HTERT RPE-1 (cell line): ENCODE data around the gene WWP2.

Experiments
- in situ Hi-C: fragments of 300-500 bp; cut with MboI; formaldehyde crosslinking; loops from 4 replicates; pipeline ENCODE4 v1.14.3; 2020; ENCODE audit warnings: low sequenced_read_pairs

WWP2 gene

DNA sequence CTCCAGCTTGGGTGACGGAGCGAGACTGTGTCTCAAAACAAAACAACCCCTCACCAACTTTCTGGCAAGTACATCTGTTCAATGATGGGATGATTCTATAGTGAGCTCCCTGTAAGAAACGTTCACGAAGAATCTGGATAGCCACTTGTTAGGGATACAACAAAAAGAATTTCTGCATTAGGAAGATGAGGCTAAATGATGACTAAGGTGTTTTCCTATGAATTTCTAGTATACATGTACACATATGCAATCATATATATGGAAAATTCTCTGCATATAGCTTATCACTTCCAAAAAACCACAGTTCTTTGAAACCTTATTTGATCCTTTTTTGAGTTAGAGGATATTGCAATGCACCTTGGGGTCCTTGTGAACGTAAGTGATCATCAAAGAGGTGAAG is 124.6 kb downstream of the WWP2 start:
- in situ Hi-C loops: no loop called here

DNA sequence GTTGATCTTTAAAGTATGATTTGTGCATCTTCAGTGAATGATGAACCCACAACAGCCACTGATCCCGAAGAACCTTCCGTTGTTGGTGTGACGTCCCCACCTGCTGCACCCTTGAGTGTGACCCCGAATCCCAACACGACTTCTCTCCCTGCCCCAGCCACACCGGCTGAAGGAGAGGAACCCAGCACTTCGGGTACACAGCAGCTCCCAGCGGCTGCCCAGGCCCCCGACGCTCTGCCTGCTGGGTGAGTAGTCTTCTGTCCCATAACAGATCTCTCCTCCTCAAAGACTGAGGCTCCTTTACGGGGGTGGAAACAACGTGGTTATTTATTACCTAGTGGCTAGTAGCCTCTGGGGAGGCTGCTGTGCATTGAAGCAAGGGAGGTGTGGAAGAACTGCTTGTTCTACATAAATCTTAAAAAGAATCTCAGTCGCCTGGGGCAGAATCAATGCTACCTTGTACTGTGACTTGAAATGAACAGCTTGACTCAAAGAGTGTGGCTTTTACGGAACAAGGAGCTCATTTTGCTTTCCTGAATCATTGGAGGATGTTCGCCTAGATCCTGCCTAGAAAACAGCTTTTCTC is 126.0 kb downstream of the WWP2 start:
- in situ Hi-C loops: no loop called here

DNA sequence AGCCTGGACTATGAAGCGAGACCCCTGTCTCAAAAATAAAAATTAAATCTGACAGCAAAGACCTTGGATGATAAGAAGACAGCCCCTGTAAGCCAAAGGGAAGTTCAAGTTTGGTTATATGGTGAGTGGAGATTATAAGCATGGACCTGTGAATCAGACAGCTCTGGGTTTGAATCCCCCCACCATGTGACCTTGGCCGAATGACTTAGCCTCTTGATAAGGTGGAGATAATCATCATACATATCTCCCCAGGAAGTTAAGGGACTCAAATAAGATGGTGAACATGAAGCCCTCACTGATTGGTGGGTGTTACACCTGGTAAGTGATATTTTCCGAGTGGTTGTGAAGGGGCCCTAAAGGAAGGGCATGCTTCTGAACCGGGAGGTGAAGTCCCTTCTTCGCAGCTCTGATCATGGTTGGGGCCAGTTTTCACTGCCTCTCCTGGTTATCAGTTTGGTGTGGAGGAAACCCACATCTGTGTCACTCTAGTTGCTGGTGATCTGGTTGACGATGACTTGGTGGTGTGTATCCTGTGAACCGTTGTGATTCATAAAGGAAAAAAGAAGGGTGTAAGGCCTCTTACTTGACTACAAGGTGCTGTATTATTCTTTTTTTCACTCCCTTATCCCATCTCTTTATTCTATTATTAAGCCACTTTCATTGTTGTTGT is 127.3 kb downstream of the WWP2 start:
- in situ Hi-C loops: no loop called here

DNA sequence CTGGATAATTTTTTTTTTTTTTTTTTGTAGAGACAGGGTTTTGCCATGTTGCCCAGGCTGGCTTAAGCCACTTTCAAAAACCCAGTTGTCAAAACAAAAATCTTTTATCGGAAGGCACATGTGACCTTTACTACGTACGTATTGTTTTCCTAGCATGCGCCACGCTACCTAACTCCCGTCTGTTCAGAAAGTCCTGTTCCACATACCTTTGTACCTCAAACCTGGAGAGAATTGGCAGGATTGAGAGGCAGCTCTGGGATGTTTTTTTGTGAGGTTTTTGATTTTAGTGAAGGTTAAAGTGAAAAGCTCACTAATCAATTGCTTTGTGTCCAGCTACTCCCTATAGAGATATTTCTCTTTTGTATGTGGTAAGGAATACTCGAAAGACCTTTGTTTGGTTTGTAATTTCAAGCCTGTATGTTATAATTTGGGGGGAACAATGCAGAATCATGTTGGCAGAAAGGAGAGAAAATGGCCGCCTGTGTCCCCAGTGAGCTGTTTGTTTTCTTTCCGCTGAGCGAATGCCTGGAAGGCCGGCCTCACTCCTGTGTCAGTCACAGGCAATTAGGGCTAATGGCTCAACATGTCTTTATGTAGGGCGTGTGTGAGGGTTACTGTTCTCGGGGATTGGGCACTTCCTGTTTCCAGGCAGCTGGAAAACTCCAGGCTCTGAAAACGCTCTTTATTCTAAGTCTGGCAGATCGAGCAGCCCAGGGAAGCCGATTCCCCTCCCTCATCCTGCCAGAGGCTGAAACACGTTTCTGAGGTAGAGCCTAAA is 128.2 kb downstream of the WWP2 start:
- in situ Hi-C loops: no loop called here

DNA sequence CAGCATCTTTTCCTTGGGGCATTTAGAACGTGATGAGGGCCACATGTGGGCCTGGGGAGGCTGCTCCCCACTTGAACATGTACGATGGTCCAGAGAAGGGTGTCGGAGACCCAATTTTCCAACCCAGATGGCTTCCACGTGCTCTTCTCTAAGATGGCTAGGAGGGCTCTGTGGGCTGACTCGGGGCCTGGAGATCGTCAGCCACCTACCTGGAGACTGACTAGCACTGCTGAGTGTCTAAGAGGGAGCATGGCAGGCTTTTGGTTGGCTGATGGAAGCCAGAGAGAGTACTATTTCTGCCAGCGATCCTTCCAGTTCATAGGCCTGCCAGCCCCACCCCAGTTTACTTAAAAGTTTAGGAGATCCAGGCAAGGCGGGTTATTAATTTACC is 128.8 kb downstream of the WWP2 start:
- in situ Hi-C loops: no loop called here

DNA sequence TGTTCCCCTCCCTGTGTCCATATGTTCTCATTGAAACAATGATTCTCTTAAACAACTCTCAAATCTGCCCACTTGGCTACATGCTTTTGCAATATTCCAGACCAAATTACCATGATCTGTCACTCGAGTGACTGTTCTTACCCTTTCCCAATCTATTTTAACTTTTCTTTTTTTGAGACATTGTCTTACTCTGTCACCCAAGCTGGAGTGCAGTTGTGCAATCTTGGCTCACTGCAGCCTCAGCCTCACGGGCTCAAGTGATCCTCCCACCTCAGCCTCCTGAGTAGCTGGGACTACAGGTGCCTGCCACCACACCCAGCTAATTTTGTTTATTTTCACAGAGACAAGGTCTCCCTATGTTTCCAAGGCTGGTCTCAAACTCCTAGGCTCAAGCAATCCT is 130.2 kb downstream of the WWP2 start:
- in situ Hi-C loops: no loop called here

DNA sequence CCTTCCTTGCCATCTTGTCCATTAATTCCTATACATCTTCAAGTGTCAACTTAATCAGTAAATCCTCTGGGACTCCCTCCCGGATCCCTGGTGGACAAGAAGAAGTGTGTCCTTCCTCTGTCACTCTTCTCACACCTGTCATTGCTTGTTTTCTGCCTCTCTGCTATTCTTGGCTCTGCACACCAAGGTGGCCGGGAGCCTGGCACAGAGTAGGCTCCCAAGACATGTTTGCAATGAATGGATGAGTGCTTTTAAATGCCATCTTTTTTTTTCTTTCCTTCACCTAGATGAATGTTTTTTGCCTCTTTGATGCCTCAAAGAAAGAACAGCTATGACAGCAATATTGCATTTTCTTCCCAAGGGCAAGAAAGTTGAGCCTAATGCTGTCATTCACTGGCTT is 131.0 kb downstream of the WWP2 start:
- in situ Hi-C loops: no loop called here

DNA sequence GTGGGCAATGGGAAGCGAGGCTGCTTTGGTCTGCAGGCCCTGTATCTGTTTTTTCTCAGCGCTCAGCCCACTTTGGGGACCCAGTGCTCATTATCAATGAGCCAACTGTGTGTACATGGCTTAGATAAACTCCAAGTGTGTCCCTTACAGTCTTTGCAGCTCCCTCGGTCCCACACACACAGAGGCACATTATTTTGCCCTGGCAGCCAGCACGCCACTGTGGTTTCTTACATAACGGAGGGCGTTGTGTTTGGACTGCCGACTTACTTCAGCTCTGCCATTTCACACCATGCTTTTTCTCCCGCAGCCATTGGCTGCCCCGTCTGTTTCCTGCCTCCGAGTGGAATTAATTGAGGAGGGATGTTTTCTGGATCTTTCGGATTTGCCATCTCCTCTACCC is 132.5 kb downstream of the WWP2 start:
- in situ Hi-C loops: no loop called here

DNA sequence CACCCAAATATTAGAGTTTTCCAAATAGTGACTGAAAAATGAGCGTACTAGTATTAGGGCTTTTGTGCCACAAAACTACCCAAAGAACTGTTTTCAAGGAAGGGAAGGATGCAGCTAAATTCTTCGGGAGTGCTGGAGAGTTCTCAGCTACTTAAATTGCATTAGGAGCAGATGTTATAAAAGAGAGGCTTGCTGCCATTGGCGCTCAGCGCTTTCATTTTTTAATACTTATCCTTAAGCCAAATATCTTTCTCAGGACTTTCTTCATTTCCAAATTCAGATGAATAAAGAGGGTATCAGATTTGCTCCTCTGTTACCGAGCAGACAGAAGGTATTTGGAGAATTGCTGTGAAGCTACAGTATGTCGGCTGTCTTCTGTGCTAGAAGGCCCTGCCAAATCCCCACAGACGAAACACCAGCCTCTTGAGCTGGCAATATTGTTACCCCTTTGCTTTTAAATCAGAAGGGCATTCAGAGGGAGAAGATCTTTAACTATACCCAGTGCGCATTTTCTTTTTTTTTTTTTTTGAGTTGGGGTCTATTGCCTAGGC is 141.8 kb downstream of the WWP2 start:
- in situ Hi-C loops: no loop called here

DNA sequence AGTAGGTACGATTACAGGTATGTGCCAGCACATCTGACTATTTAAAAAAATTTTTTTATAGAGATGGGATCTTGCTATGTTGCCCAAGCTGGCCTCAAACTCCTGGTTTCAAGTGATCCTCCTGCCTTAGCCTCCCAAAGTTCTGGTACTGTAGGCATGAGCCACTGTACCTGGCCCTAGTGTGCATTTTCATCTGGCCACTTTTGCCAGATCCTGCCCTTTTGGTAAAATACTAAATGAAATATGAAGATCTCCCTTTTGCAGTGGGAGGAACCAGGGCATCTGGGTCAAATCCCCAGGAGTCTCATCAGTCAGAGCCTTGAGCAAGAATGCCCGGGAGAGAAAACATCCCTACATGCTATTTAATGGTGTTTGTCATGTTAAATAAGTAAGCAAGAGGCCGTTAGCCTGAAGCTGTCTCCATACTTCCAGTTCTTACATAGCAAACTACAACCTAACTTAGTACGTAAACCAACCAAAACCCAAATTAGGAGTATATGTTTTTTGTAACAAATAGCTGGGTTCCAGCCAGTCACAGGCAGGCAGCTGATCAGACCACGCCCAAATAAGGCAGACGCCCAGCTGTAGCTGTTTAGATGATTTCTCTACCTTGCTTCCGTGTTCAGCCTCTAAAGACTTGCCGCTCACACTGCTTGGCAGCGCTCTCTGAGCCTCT is 142.5 kb downstream of the WWP2 start:
- in situ Hi-C loops: no loop called here

DNA sequence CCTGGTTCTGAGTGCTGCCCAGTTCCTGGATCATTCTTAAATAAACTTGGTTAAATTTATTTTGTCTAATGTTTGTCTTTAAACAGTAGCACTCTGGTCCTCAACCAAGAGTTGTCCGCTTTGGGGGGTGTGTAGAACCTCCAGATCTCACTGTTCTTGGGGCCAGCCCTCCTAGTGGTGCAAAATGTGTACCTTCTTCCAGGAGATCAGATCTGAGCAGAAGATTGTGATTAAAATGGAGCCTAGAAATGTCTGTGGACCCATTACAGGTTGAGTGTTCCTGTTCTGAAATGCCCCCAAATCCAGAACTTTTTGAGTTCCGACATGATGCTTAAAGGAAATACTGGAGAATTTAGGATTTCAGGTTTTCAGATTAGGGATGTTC is 143.0 kb downstream of the WWP2 start:
- in situ Hi-C loops: no loop called here

DNA sequence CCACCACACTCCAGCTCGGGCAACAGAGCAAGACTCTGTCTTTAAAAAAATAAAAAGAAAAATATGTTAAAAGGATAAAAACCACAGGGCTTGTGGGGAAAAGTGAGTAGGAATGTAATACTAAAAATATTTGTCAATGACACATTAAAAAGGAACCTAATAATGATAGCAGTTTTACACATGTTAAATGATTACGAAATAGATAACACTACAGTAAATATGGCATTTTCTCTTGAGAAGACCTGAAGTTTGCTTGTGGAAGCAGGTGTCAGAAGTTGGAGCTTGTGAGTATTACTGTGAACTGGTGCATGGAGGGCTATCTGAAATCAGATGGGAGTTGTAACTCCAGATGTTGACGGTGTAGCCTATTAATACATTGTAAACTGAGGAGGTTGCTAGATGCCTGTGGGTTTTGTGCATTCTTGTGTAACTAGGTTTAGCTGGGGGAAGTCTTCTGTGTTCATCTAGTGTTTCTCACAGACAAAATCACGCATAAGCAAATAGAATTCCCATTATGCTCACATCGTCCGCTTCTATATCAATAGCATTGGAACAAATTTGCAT is 144.8 kb downstream of the WWP2 start:
- in situ Hi-C loops: no loop called here

DNA sequence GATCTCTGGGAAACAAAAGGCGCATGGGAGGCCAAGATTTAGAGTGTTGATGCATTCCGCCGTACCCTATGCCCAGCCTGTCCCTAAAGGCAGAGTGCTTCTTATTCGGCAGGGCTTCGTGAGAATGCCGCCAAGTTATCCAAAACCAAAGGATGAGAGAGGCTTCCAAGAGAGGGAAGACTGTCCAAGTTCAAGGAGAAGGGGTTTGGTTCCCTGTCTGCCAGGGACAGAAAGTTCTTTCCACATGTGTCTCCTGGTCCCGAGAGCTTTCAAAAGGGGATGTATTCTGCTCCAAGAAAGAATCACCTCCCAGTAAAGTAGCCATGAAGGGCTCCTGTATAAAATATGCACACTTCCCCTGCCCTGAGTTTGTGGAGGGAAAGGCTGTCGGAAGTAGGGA is 146.9 kb downstream of the WWP2 start:
- in situ Hi-C loops: no loop called here

DNA sequence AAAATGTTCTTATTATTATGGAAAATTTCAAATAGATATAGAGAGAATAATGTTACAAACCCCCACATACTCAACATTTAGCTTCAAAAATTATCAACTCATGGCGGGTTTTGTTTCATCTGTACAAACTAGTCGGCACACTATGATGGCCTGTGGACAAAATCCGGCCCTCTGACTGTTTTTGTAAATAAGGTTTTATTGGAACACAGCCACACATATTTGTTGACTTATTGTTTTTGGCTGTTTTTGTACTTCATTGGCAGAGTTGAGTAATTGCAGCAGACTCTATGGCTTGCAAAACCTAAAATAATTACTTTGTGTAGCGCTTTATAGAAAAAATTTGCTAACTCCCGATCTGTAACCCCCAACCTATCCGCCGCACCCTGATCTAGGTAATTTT is 147.6 kb downstream of the WWP2 start:
- in situ Hi-C loops: no loop called here

DNA sequence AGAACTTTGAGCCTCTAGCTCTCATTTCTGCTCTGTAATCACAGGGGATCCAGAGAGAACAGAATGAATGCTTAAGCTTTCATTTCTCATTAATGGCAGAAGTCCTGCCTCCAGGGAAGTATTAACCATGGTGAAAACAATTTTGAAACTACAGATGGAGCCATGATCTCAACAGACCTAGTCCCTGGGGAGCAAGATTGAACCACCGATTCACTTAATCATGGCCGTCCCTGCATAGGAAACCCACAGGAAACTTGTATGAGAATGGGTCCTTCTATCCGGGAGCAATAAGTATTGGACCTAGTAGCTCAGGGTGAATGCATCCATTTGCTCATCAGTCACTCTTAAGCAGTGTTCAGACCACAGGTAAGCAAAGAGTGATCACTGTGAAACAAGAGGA is 148.8 kb downstream of the WWP2 start:
- in situ Hi-C loops: no loop called here

DNA sequence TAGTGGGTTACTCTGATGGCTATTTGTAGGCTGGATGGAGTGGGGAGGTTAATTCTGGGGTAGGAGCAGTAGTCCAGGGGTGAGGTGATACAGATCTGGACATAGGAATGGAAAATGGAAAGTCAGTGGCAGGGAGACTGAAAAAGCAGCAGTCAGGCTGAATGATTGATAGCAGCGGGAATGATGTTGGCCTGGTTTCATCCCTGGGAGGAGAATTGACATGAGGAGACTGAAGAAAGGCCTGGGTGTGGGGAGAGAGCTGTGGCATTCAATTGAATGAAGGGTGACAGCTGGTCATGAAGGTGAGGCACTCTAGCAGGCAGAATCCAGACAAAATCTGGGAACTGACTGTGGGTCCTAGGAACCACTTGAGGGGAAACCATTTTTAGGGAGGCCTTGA is 154.3 kb downstream of the WWP2 start:
- in situ Hi-C loops: no loop called here

DNA sequence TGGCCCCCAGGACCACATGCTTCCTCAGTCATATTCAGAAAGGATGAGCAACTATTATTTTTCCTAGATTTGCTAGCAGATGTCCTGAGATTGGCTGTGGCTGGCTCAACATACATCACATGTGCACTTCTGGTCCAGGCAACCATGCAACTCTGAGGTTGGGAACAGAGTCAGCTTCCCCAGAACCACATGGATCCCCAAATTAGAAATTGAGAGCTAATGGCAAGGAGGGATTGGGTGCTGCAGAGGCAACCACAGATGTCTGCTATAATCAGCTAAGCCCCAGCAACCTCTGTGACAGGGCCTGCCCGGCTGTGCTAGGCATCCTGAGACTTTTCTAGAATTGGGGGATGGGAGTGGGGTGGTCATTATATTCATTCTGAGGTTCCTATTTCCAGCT is 155.2 kb downstream of the WWP2 start:
- in situ Hi-C loops: no loop called here

DNA sequence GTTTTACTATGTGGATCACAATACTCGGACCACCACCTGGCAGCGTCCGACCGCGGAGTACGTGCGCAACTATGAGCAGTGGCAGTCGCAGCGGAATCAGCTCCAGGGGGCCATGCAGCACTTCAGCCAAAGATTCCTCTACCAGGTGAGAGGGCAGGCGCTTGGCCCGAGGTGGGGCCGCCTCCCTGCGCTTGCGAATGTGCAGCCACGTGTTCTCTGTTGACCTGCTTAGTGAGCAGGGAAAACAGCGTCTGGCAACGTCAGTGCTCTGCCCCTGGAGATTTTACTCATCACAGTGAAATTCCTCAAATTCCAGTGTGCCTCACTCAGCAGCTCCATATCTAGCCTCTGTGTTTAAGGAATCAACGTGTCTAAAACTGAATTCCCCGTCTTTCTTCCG is 155.6 kb downstream of the WWP2 start:
- in situ Hi-C loops: no loop called here

DNA sequence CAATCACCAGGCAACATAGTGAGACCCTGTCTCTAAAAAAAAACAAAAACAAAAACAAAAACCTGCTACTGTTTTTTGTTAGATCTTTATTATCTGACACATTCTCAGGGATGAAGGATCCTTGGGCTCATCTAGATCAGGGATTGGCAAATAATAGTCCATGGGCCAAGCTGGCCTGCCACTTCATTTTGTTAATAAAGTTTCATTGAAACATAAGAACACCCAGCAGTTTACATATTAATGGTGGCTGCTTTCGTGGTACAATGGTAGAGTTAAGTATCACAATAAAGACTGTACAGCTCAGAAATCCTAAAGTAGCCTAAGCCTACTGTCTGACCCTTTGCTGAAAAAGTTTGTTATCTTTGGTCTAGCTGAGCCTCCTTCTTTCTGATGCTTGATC is 156.1 kb downstream of the WWP2 start:
- in situ Hi-C loops: no loop called here

DNA sequence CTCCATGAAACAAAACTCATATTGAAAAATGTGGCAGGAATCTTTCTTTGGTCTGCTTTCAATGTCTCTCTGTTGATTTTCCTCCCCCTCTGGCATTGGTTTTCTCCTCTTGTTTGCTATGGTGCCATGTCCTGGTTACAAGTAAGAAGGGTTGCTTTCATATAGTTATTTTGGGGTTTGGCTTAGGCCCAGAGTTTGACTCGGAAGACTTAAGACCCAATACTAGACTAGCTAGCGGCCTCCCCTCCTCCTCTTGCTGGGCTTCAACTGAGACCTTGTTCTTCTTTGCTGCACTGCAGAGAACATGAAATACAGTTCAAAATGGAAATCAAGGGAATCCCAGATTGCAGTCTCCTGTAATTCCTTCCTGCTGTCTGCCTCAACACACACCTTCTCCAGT is 159.0 kb downstream of the WWP2 start:
- in situ Hi-C loops: no loop called here

DNA sequence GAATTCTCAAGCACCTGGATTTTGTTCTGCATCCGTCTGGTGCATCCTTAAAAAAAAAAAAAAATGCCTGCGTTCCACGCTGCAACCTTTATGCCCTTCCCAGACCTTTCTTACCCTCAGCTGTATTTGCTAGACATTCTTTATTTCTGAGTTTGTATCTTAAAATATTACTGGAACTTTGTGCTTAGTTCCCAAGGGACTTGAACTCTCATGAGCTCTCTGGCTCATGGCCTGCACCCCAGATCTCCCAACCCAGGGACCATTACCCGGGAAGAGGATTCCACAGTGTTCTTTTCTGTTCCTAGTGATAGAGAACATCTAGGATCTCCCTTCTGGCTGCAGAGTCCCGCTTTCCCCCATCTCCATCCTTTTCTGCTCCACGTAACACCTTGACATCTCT is 160.1 kb downstream of the WWP2 start:
- in situ Hi-C loops: no loop called here
